Measurements from ENCODE around the gene TNFRSF12A. TPM values are rescaled to one million over a fixed set of nuclear protein-coding genes. Genes with fewer than 3 reads are reported as not detected.

The TNFRSF12A gene
- total and polyA plus RNA-seq, 2 of the 13 experiments (the other 11 are each of a cell fraction or from before 2014, with no cell fraction given) = 61.9 to 66.0 TPM

GRCh38 chr16:2981177-2981898, 38.8 kb upstream of the TNFRSF12A start (continued):
- TF ChIP-seq, protein P1, sequence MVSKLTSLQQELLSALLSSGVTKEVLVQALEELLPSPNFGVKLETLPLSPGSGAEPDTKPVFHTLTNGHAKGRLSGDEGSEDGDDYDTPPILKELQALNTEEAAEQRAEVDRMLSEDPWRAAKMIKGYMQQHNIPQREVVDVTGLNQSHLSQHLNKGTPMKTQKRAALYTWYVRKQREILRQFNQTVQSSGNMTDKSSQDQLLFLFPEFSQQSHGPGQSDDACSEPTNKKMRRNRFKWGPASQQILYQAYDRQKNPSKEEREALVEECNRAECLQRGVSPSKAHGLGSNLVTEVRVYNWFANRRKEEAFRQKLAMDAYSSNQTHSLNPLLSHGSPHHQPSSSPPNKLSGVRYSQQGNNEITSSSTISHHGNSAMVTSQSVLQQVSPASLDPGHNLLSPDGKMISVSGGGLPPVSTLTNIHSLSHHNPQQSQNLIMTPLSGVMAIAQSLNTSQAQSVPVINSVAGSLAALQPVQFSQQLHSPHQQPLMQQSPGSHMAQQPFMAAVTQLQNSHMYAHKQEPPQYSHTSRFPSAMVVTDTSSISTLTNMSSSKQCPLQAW (CRISPR knock-in tag; IDR thresholded peaks at IDR 0.05) = 0 out of 2 replicates have a peak, but pooled peaks have one; percentile 37
- peak; percentile 77 for TF ChIP-seq ELF3 (CRISPR knock-in tag; IDR thresholded peaks at IDR 0.05)
- TF ChIP-seq ARNT2 (CRISPR knock-in tag; IDR thresholded peaks at IDR 0.05; ENCODE audit: low read depth) = 0 out of 2 replicates have a peak, but pooled peaks have one; percentile 19
- 0 out of 2 replicates have a peak, but pooled peaks have one; percentile 21 for TF ChIP-seq NAIF1 (CRISPR knock-in tag; IDR thresholded peaks at IDR 0.05; ENCODE audit: borderline replicate concordance)
- TF ChIP-seq ZBTB7A (CRISPR knock-in tag; IDR thresholded peaks at IDR 0.05) = peak; percentile 42; the same call in 1 of the 2 replicates
- peak; percentile 50; the same call in 1 of the 2 replicates for TF ChIP-seq NCOA2 (CRISPR knock-in tag; IDR thresholded peaks at IDR 0.05)
- TF ChIP-seq EZH2 (conservative IDR thresholded peaks at IDR 0.05; ENCODE audit: low read depth, low read length) = no peak
- TF ChIP-seq PHF20 (CRISPR knock-in tag; IDR thresholded peaks at IDR 0.05) = 0 out of 2 replicates have a peak, but pooled peaks have one; percentile 35
- TF ChIP-seq IRF2 (CRISPR knock-in tag; IDR thresholded peaks at IDR 0.05) = peak; percentile 35; the same call in 1 of the 2 replicates
- TF ChIP-seq ZNF350 (CRISPR knock-in tag; IDR thresholded peaks at IDR 0.05; ENCODE audit: borderline replicate concordance, low read depth) = peak; percentile 73; the same call in 1 of the 2 replicates
- TF ChIP-seq GZF1 (CRISPR knock-in tag; IDR thresholded peaks at IDR 0.05) = 0 out of 2 replicates have a peak, but pooled peaks have one; percentile 41
- TF ChIP-seq, protein P2, sequence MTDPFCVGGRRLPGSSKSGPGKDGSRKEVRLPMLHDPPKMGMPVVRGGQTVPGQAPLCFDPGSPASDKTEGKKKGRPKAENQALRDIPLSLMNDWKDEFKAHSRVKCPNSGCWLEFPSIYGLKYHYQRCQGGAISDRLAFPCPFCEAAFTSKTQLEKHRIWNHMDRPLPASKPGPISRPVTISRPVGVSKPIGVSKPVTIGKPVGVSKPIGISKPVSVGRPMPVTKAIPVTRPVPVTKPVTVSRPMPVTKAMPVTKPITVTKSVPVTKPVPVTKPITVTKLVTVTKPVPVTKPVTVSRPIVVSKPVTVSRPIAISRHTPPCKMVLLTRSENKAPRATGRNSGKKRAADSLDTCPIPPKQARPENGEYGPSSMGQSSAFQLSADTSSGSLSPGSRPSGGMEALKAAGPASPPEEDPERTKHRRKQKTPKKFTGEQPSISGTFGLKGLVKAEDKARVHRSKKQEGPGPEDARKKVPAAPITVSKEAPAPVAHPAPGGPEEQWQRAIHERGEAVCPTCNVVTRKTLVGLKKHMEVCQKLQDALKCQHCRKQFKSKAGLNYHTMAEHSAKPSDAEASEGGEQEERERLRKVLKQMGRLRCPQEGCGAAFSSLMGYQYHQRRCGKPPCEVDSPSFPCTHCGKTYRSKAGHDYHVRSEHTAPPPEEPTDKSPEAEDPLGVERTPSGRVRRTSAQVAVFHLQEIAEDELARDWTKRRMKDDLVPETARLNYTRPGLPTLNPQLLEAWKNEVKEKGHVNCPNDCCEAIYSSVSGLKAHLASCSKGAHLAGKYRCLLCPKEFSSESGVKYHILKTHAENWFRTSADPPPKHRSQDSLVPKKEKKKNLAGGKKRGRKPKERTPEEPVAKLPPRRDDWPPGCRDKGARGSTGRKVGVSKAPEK (CRISPR knock-in tag; IDR thresholded peaks at IDR 0.05; ENCODE audit: borderline replicate concordance) = 0 out of 2 replicates have a peak, but pooled peaks have one; percentile 36
- TF ChIP-seq, protein P3, sequence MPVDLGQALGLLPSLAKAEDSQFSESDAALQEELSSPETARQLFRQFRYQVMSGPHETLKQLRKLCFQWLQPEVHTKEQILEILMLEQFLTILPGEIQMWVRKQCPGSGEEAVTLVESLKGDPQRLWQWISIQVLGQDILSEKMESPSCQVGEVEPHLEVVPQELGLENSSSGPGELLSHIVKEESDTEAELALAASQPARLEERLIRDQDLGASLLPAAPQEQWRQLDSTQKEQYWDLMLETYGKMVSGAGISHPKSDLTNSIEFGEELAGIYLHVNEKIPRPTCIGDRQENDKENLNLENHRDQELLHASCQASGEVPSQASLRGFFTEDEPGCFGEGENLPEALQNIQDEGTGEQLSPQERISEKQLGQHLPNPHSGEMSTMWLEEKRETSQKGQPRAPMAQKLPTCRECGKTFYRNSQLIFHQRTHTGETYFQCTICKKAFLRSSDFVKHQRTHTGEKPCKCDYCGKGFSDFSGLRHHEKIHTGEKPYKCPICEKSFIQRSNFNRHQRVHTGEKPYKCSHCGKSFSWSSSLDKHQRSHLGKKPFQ (CRISPR knock-in tag; IDR thresholded peaks at IDR 0.05; ENCODE audit: insufficient replicate concordance) = peak; percentile 75
- peak; percentile 48; the same call in 1 of the 2 replicates for TF ChIP-seq YEATS4 (CRISPR knock-in tag; IDR thresholded peaks at IDR 0.05; ENCODE audit: borderline replicate concordance)
- TF ChIP-seq FOXP4 (CRISPR knock-in tag; IDR thresholded peaks at IDR 0.05) = 0 out of 2 replicates have a peak, but pooled peaks have one; percentile 15
- no peak for TF ChIP-seq PHF8 (CRISPR knock-in tag; IDR thresholded peaks at IDR 0.05)
- peak; percentile 66; the same call in 1 of the 2 replicates for TF ChIP-seq RCOR2 (CRISPR knock-in tag; IDR thresholded peaks at IDR 0.05)
- TF ChIP-seq TSC22D2 (CRISPR knock-in tag; IDR thresholded peaks at IDR 0.05; ENCODE audit: borderline replicate concordance) = peak; percentile 37; the same call in 1 of the 2 replicates
- no peak for TF ChIP-seq CHD4 (IDR thresholded peaks at IDR 0.05; ENCODE audit: borderline replicate concordance, low read length)
- peak; percentile 41; the same call in 1 of the 2 replicates for TF ChIP-seq DMAP1 (CRISPR knock-in tag; IDR thresholded peaks at IDR 0.05)
- no peak for TF ChIP-seq SSRP1 (CRISPR knock-in tag; IDR thresholded peaks at IDR 0.05)

Data from HepG2 (cell line).